ENCODE results near the gene GARIN5B.
A peak's percentile ranks its signal among the peaks of the same experiment; 100 is the strongest.

The GARIN5B gene

GRCh38 chr19:55324662-55325061 is 38.4 kb downstream of the GARIN5B start:
- H3K27me3 ChIP-seq (ENCODE audit: control insufficient read depth, insufficient read depth, low read length), result no peaks in the 10 kb centered on the region
- H3K27ac ChIP-seq (ENCODE audit: low read depth, low read length), result no peak overlapping the region
- H3K9ac ChIP-seq (ENCODE audit: low read length), result no peak overlapping the region
- H3K9me3 ChIP-seq (ENCODE audit: control insufficient read depth, insufficient read depth, low read depth, low read length), result no peaks in the 10 kb centered on the region
- H3K36me3 ChIP-seq (ENCODE audit: control insufficient read depth, insufficient read depth, low read length), result no peaks in the 10 kb centered on the region
- no peak overlapping the region for H3K4me3 ChIP-seq (ENCODE audit: low read depth, low read length)
- peaks cover 4% of the 10 kb centered on the region; the same call in 1 of the 2 replicates for H3K4me1 ChIP-seq (ENCODE audit: control insufficient read depth, insufficient read depth, low read length)

GRCh38 chr19:55322204-55322885 is 40.7 kb downstream of the GARIN5B start:
- Histone ChIP-seq H3K4me1 (ENCODE audit: control insufficient read depth, insufficient read depth, low read length) (peaks cover 4% of the 10 kb centered on the region; the same call in 1 of the 2 replicates), H3K27me3 (ENCODE audit: control insufficient read depth, insufficient read depth, low read length) (no peaks in the 10 kb centered on the region), H3K27ac (ENCODE audit: low read depth, low read length) (no peak overlapping the region), H3K9me3 (ENCODE audit: control insufficient read depth, insufficient read depth, low read depth, low read length) (no peaks in the 10 kb centered on the region), H3K36me3 (ENCODE audit: control insufficient read depth, insufficient read depth, low read length) (no peaks in the 10 kb centered on the region), H3K9ac (ENCODE audit: low read length) (no peak overlapping the region), H3K4me3 (ENCODE audit: low read depth, low read length) (no peak overlapping the region)

GRCh38 chr19:55321466-55322137 is 41.5 kb downstream of the GARIN5B start:
- Histone ChIP-seq H3K27ac (ENCODE audit: low read depth, low read length) (no peak overlapping the region), H3K27me3 (ENCODE audit: control insufficient read depth, insufficient read depth, low read length) (no peaks in the 10 kb centered on the region), H3K36me3 (ENCODE audit: control insufficient read depth, insufficient read depth, low read length) (no peaks in the 10 kb centered on the region), H3K4me3 (ENCODE audit: low read depth, low read length) (no peak overlapping the region), H3K9ac (ENCODE audit: low read length) (no peak overlapping the region), H3K9me3 (ENCODE audit: control insufficient read depth, insufficient read depth, low read depth, low read length) (no peaks in the 10 kb centered on the region), H3K4me1 (ENCODE audit: control insufficient read depth, insufficient read depth, low read length) (peaks cover 4% of the 10 kb centered on the region; the same call in 1 of the 2 replicates)

DNA sequence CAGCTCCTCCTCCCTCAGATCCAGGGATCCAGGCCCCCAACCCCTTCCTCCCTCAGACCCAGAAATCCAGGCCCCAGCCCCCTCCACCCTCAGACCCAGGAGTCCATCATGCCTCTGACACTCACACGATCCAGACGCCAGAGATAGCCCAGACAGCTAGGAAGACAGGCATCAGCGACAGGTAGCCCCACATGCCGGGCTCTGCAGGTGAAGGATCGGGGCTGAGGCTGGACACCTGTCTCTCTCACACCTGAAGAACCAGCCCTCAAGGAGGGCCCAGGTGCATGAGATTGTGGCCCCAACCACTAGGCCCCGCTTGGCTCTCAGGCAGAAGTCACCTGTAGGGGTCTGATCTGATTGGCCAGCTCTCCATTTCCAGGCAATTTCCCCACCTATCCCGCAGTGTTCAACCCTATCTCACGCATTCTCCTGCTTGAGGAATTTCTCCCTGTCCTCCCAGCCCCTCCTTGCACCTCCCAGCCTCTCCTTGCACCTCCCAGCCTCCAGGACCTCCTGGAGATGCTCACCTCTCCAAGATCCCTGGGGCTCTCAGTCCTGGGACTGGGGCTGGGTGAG is 42.1 kb downstream of the GARIN5B start:
- Histone ChIP-seq H3K9ac (ENCODE audit: low read length) (no peak overlapping the region), H3K9me3 (ENCODE audit: control insufficient read depth, insufficient read depth, low read depth, low read length) (no peaks in the 10 kb centered on the region), H3K27ac (ENCODE audit: low read depth, low read length) (no peak overlapping the region), H3K27me3 (ENCODE audit: control insufficient read depth, insufficient read depth, low read length) (no peaks in the 10 kb centered on the region), H3K4me1 (ENCODE audit: control insufficient read depth, insufficient read depth, low read length) (peaks cover 4% of the 10 kb centered on the region; the same call in 1 of the 2 replicates), H3K4me3 (ENCODE audit: low read depth, low read length) (no peak overlapping the region), H3K36me3 (ENCODE audit: control insufficient read depth, insufficient read depth, low read length) (no peaks in the 10 kb centered on the region)

DNA sequence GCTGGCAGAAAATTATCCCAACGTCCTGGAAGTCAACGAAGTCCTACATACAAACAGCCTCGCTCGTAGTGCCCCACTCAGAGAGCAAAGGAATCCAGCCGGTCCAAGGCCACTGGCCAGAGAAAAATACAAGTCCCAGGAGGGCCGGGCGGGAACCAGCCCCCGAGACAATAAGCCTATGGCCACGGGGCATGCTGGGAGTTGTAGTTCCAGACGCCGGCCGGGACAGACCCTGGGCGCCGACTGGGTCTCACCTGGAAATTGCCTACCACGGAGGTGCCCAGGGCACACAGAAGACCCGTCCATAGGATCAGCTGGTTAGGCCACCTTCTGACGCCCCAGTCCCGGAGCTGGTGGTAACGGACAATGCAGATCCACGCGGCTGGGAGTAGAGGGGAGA is 43.3 kb downstream of the GARIN5B start:
- Histone ChIP-seq H3K9me3 (ENCODE audit: control insufficient read depth, insufficient read depth, low read depth, low read length) (no peaks in the 10 kb centered on the region), H3K36me3 (ENCODE audit: control insufficient read depth, insufficient read depth, low read length) (no peaks in the 10 kb centered on the region), H3K9ac (ENCODE audit: low read length) (no peak overlapping the region), H3K4me1 (ENCODE audit: control insufficient read depth, insufficient read depth, low read length) (peaks cover 4% of the 10 kb centered on the region; the same call in 1 of the 2 replicates), H3K27ac (ENCODE audit: low read depth, low read length) (no peak overlapping the region), H3K4me3 (ENCODE audit: low read depth, low read length) (peak overlapping the region; percentile 56), H3K27me3 (ENCODE audit: control insufficient read depth, insufficient read depth, low read length) (no peaks in the 10 kb centered on the region)

DNA sequence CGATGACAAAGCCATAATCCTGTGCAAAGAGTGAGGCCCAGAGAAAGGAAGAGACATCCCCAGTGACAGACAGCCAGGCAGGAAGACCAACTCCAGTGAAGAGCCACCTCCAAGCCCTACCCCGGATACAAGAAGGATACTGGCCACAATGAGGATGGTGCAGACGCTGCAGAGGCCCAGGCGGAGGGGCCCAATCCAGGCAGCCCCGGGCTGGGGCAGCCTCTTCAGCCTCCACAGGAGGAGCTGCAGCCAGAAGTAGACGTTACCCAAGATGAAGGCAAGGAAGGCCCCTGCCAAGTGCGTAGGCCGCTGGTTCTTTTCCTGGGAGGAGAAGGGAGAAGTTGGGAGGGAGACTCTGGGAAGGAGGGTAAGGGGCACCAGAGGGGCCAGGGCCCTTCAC is 46.4 kb downstream of the GARIN5B start:
- Histone ChIP-seq H3K27ac (ENCODE audit: low read depth, low read length) (no peak overlapping the region), H3K4me1 (ENCODE audit: control insufficient read depth, insufficient read depth, low read length) (peaks cover 4% of the 10 kb centered on the region; the same call in 1 of the 2 replicates), H3K9ac (ENCODE audit: low read length) (no peak overlapping the region), H3K36me3 (ENCODE audit: control insufficient read depth, insufficient read depth, low read length) (no peaks in the 10 kb centered on the region), H3K27me3 (ENCODE audit: control insufficient read depth, insufficient read depth, low read length) (no peaks in the 10 kb centered on the region), H3K4me3 (ENCODE audit: low read depth, low read length) (no peak overlapping the region), H3K9me3 (ENCODE audit: control insufficient read depth, insufficient read depth, low read depth, low read length) (no peaks in the 10 kb centered on the region)

GRCh38 chr19:55315956-55316525 is 47.0 kb downstream of the GARIN5B start:
- H3K9me3 ChIP-seq (ENCODE audit: control insufficient read depth, insufficient read depth, low read depth, low read length), result no peaks in the 10 kb centered on the region
- no peaks in the 10 kb centered on the region for H3K27me3 ChIP-seq (ENCODE audit: control insufficient read depth, insufficient read depth, low read length)
- no peak overlapping the region for H3K4me3 ChIP-seq (ENCODE audit: low read depth, low read length)
- H3K9ac ChIP-seq (ENCODE audit: low read length), result no peak overlapping the region
- H3K4me1 ChIP-seq (ENCODE audit: control insufficient read depth, insufficient read depth, low read length), result peaks cover 4% of the 10 kb centered on the region; the same call in 1 of the 2 replicates
- H3K36me3 ChIP-seq (ENCODE audit: control insufficient read depth, insufficient read depth, low read length), result no peaks in the 10 kb centered on the region
- no peak overlapping the region for H3K27ac ChIP-seq (ENCODE audit: low read depth, low read length)

DNA sequence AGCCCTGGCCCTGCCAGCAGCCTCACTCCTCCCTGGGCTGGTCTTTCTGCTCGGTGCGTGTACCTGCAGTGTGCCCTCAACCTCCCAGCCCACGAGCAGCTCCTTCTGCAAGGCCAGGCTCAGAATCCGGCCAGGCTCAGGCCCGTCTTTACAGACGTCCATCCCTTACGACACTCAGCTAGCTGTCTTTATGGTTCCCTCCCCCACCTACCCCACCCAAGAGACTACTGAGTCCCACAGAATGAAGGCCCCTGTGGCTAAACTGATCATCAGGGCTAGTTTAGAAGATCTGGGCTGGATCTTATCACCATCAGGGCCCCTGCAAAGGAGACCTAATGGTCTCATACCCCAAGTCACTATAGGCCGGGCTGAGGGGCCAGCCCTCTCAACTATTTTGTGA is 48.7 kb downstream of the GARIN5B start:
- Histone ChIP-seq H3K4me1 (ENCODE audit: control insufficient read depth, insufficient read depth, low read length) (no peaks in the 10 kb centered on the region), H3K27ac (ENCODE audit: low read depth, low read length) (no peak overlapping the region), H3K9ac (ENCODE audit: low read length) (no peak overlapping the region), H3K4me3 (ENCODE audit: low read depth, low read length) (no peak overlapping the region), H3K36me3 (ENCODE audit: control insufficient read depth, insufficient read depth, low read length) (peaks cover 11% of the 10 kb centered on the region), H3K27me3 (ENCODE audit: control insufficient read depth, insufficient read depth, low read length) (no peaks in the 10 kb centered on the region), H3K9me3 (ENCODE audit: control insufficient read depth, insufficient read depth, low read depth, low read length) (no peaks in the 10 kb centered on the region)

DNA sequence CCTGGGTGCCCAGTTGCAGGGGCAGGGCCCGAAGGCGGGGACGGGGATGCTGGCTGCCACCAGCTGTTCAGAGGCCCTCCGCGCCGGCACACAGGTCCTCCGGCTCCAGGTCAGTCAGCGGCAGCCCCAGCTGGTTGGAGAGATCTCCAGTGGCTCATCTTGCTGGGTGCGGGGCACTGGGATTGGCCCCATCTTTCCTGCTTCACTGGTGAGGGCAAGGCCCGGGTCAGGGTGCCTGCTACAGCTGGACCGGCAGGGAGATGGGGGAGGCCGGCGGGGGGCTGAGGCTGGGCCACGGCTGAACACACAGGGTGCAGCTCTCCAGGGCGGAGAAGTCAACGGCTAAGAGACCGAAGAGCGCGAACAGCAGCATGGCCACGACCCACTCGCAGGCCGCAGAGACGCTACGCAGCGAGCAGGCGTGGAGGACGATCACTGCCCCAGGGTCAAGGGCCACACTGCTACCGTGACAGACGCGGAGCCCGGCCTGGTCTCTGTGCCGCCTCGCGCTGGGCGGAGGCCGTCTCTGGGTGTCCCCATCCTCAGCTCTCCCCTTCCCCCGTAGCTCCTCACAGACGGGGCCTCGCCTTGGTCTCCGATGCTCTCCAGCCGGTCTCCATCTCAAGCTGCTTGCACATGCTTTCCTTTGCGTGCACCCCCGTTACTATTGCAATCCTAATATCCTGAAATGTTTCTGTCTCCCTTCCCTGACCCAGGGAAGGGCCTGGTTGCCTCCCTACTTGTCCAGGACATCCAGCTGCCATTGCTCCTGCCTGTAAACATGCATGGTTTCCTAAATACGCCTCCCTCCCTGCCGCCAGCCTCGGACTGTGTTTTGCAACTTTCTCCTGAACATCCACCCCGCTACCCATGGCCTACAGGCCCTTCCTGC is 50.2 kb downstream of the GARIN5B start:
- Histone ChIP-seq H3K36me3 (ENCODE audit: control insufficient read depth, insufficient read depth, low read length) (peaks cover 22% of the 10 kb centered on the region), H3K4me1 (ENCODE audit: control insufficient read depth, insufficient read depth, low read length) (no peaks in the 10 kb centered on the region), H3K27me3 (ENCODE audit: control insufficient read depth, insufficient read depth, low read length) (no peaks in the 10 kb centered on the region), H3K27ac (ENCODE audit: low read depth, low read length) (no peak overlapping the region), H3K9ac (ENCODE audit: low read length) (no peak overlapping the region), H3K4me3 (ENCODE audit: low read depth, low read length) (no peak overlapping the region), H3K9me3 (ENCODE audit: control insufficient read depth, insufficient read depth, low read depth, low read length) (no peaks in the 10 kb centered on the region)

DNA sequence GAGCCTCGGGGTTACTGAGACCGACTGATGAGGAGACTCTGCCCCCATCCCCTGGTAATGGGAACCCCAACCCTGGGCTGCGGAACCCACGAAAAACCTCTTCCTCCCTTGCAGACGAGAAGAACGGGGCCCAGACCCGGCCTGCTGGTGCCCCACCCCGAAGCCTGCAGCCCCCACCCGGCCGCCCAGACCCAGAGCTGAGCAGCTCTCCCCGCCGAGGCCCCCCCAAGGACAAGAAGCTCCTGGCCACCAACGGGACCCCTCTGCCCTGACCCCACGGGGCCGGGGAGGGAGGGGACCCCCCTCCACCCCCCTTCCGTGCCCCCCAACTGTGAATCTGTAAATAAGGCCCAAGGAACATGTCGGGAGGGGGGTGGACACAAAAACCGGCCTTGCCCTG is 51.3 kb downstream of the GARIN5B start:
- no peak overlapping the region for H3K9ac ChIP-seq (ENCODE audit: low read length)
- no peak overlapping the region for H3K4me3 ChIP-seq (ENCODE audit: low read depth, low read length)
- H3K9me3 ChIP-seq (ENCODE audit: control insufficient read depth, insufficient read depth, low read depth, low read length), result no peaks in the 10 kb centered on the region
- H3K4me1 ChIP-seq (ENCODE audit: control insufficient read depth, insufficient read depth, low read length), result no peaks in the 10 kb centered on the region
- no peak overlapping the region for H3K27ac ChIP-seq (ENCODE audit: low read depth, low read length)
- H3K36me3 ChIP-seq (ENCODE audit: control insufficient read depth, insufficient read depth, low read length), result peaks cover 26% of the 10 kb centered on the region
- H3K27me3 ChIP-seq (ENCODE audit: control insufficient read depth, insufficient read depth, low read length), result no peaks in the 10 kb centered on the region

Measured in HUES6 (cell line).